Smooth muscle cell (in vitro differentiated cells): ENCODE measurements around the gene HAX1. TPM values are rescaled to one million over a fixed set of nuclear protein-coding genes. Genes with fewer than 3 reads are reported as not detected.
"Not testable (repeated sequence)": the region's sequence is repeated elsewhere in the genome, so short reads cannot be mapped to it uniquely, and the experiment has no call there.

Source experiments
- DNase-seq: peaks from one replicate; lab custom pipeline; 2025; ENCODE audit not compliant: unreplicated experiment; lab: John Stamatoyannopoulos, UW
- H2AFZ ChIP-seq: fragments of 200-600 bp; sonication (generic); 2 replicates; pipeline ENCODE4 v1.6.0; 2016; ENCODE audit warnings: antibody characterized with exemption, low read depth, mild to moderate bottlenecking
- H3F3A ChIP-seq: fragments of 200-600 bp; sonication (generic); 2 replicates; pipeline ENCODE4 v1.6.0; 2017; ENCODE audit warnings: antibody characterized with exemption, low read depth
- H3K27ac ChIP-seq: fragments of 200-600 bp; sonication (generic); 2 replicates; pipeline ENCODE4 v1.5.1; 2016; ENCODE audit warnings: low read depth, mild to moderate bottlenecking
- H3K27me3 ChIP-seq: fragments of 200-600 bp; sonication (generic); 2 replicates; pipeline ENCODE4 v1.6.1; 2016; ENCODE audit warnings: low read depth, mild to moderate bottlenecking
- H3K36me3 ChIP-seq: fragments of 200-600 bp; sonication (generic); 2 replicates; pipeline ENCODE4 v1.5.1; 2016; ENCODE audit warnings: low read depth
- H3K4me1 ChIP-seq: fragments of 200-600 bp; sonication (generic); 2 replicates; pipeline ENCODE4 v1.5.1; 2016; ENCODE audit warnings: low read depth
- H3K4me2 ChIP-seq: fragments of 200-600 bp; sonication (generic); 2 replicates; pipeline ENCODE4 v1.6.0; 2016; ENCODE audit warnings: mild to moderate bottlenecking
- H3K4me3 ChIP-seq: fragments of 200-600 bp; sonication (generic); 2 replicates; pipeline ENCODE4 v1.5.1; 2016; ENCODE audit warnings: mild to moderate bottlenecking
- H3K79me2 ChIP-seq: fragments of 200-600 bp; sonication (generic); 2 replicates; pipeline ENCODE4 v1.6.0; 2016; ENCODE audit warnings: low read depth, mild to moderate bottlenecking
- H3K9ac ChIP-seq: fragments of 200-600 bp; sonication (generic); 2 replicates; pipeline ENCODE4 v1.6.0; 2016; ENCODE audit warnings: low read depth
- H3K9me3 ChIP-seq: fragments of 200-600 bp; sonication (generic); replicated peaks from 2 replicates; pipeline ENCODE4 v1.5.1; 2016; ENCODE audit warnings: low read depth
- H4K20me1 ChIP-seq: fragments of 200-600 bp; sonication (generic); 2 replicates; pipeline ENCODE4 v1.6.0; 2016; ENCODE audit warnings: low read depth
- WGBS: methylation state at CpG from one replicate; pipeline ENCODE4 v1.1.7; 2016; ENCODE audit warnings: low lambda C conversion rate; 5-methylcytosine and 5-hydroxymethylcytosine counted together
- polyA plus RNA-seq: library from polyadenylated mRNA; unstranded; fragments of >200 nt; fragmentation: Nextera tagmentation; extraction: Ambion mirVana; gene quantifications from 2 replicates; pipeline ENCODE4 v1.2.1, GENCODE V29; 2016
- total RNA-seq: library from RNA; depleted of rRNA; stranded (reverse); fragments of >200 nt; gene quantifications from 2 replicates; pipeline ENCODE4 v1.2.3, GENCODE V29; 2014
- TF ChIP-seq, protein P1 (sequence below): fragments of 200-600 bp; sonication (generic); IDR thresholded peaks from 2 replicates; pipeline ENCODE4 v1.5.1; 2017; ENCODE audit warnings: borderline replicate concordance, mild to moderate bottlenecking, antibody characterized with exemption; ENCODE audit not compliant: insufficient read depth, poor library complexity, severe bottlenecking

Gene HAX1
- total and polyA plus RNA-seq, 2 experiments from 2014 or later = 73.7 to 91.6 TPM

DNA sequence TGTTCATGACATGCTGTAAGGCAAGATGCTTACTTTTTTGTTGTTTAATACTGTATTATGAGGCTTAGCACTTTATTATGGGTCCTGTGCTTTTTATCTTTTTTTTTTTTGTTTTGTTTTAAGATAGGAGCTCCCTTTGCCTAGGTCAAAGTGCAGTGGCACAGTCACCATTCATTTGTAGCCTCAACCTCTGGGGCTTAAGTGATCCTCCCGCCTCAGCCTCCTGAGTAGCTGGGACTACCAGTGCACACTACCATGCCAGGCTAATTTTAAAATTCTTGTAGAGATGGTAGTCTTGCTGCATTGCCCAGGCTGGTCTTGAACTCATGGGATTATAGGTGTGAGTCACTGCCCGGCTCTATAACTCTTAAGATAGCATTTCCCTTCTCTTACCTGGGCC lies 47.1 kb upstream of the HAX1 start:
- peak overlapping the region; percentile 99 for H3K27ac ChIP-seq
- H3K4me3 ChIP-seq = no peak overlapping the region
- TF ChIP-seq, protein P1, sequence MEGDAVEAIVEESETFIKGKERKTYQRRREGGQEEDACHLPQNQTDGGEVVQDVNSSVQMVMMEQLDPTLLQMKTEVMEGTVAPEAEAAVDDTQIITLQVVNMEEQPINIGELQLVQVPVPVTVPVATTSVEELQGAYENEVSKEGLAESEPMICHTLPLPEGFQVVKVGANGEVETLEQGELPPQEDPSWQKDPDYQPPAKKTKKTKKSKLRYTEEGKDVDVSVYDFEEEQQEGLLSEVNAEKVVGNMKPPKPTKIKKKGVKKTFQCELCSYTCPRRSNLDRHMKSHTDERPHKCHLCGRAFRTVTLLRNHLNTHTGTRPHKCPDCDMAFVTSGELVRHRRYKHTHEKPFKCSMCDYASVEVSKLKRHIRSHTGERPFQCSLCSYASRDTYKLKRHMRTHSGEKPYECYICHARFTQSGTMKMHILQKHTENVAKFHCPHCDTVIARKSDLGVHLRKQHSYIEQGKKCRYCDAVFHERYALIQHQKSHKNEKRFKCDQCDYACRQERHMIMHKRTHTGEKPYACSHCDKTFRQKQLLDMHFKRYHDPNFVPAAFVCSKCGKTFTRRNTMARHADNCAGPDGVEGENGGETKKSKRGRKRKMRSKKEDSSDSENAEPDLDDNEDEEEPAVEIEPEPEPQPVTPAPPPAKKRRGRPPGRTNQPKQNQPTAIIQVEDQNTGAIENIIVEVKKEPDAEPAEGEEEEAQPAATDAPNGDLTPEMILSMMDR = no peak
- peaks cover 87% of the 10 kb centered on the region for H4K20me1 ChIP-seq
- 94% methylated on average over 2 of the region's 2 CpGs for WGBS
- peaks cover 35% of the 10 kb centered on the region for H3K36me3 ChIP-seq
- H2AFZ ChIP-seq = no peak overlapping the region
- DNase-seq = no peak
- H3K27me3 ChIP-seq = no peaks in the 10 kb centered on the region
- no peak overlapping the region for H3K9ac ChIP-seq
- no peaks in the 10 kb centered on the region for H3F3A ChIP-seq
- no peaks in the 10 kb centered on the region for H3K9me3 ChIP-seq
- no peak overlapping the region for H3K4me2 ChIP-seq
- peaks cover 17% of the 10 kb centered on the region for H3K4me1 ChIP-seq
- H3K79me2 ChIP-seq = peaks cover 93% of the 10 kb centered on the region

DNA sequence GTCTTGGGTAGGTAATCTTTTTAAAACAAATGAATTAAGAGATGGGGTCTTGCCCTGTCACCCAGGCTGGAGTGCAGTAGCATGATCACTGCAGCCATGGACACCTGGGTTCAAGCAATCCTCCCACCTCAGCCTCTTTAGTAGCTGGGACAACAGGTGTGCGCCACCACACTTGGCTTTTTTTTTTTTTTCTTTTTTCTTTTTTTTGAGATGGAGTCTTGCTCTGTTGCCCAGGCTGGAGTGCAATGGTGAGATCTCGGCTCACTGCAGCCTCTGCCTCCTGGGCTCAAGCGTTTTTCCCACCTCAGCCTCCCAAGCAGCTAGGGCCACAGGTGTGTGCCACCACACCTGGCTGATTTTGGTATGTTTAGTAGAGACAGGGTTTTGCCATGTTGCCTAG lies 41.3 kb upstream of the HAX1 start:
- H3K4me2 ChIP-seq, H3K4me1 ChIP-seq, H3K4me3 ChIP-seq, H2AFZ ChIP-seq, H3K27me3 ChIP-seq, H3F3A ChIP-seq, DNase-seq, H3K9ac ChIP-seq, H3K9me3 ChIP-seq, H3K27ac ChIP-seq: not testable (repeated sequence)
- Histone ChIP-seq H3K36me3 (peaks cover 44% of the 10 kb centered on the region), H4K20me1 (peaks cover 97% of the 10 kb centered on the region), H3K79me2 (peaks cover 94% of the 10 kb centered on the region)
- 100% methylated on average over 3 of the region's 3 CpGs for WGBS

DNA sequence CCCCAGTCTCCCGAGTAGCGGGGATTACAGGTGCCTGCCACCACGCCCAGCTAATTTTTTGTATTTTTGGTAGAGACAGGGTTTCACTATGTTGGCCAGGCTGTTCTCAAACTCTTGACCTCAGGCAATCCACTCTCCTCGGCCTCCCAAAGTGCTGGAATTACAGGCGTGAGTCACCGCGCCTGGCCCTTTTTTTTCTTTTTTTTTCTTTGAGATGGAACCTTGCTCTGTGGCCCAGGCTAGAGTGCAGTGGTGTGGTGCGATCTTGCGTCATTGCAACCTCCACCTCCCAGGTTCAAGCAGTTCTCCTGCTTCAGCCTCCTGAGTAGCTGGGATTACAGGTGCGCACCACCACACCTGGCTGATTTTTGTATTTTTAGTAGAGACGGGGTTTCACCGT lies 39.3 kb upstream of the HAX1 start:
- H3K4me1 ChIP-seq, H3K4me2 ChIP-seq, H3K9me3 ChIP-seq, H3K27me3 ChIP-seq, H2AFZ ChIP-seq, H3K4me3 ChIP-seq, H3K9ac ChIP-seq, H3K27ac ChIP-seq, DNase-seq, H3F3A ChIP-seq: not testable (repeated sequence)
- H4K20me1 ChIP-seq = peaks cover 96% of the 10 kb centered on the region
- peaks cover 96% of the 10 kb centered on the region for H3K79me2 ChIP-seq
- WGBS = 90% methylated on average over 12 of the region's 12 CpGs
- peaks cover 42% of the 10 kb centered on the region for H3K36me3 ChIP-seq

DNA sequence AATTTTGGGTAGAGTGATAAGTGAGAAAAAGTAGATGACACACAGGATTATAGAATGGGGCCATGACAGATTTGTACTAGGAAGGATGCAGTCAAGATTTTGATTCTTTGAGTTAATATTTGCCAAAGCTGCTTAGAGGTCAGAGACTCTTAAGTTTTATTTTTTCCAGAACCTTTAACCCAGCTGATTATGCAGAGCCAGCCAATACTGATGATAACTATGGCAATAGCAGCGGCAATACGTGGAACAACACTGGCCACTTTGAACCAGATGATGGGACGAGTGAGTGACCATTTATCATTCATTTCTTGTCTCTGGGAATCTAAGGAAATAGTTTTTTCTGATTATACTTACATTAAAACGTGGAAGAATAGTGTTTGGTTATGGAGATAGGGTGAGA lies 35.6 kb upstream of the HAX1 start:
- Histone ChIP-seq H3K4me2 (no peak overlapping the region), H3K27me3 (no peaks in the 10 kb centered on the region), H3K9ac (no peak overlapping the region), H3K79me2 (peaks cover 86% of the 10 kb centered on the region), H3K4me3 (no peak overlapping the region), H3K4me1 (no peaks in the 10 kb centered on the region), H3K27ac (no peak overlapping the region), H3K9me3 (no peaks in the 10 kb centered on the region), H4K20me1 (peaks cover 93% of the 10 kb centered on the region), H3K36me3 (peaks cover 36% of the 10 kb centered on the region), H2AFZ (no peak overlapping the region), H3F3A (peaks cover 6% of the 10 kb centered on the region)
- WGBS = 97% methylated on average over 4 of the region's 4 CpGs
- DNase-seq = no peak
- TF ChIP-seq, protein P1 = no peak

DNA sequence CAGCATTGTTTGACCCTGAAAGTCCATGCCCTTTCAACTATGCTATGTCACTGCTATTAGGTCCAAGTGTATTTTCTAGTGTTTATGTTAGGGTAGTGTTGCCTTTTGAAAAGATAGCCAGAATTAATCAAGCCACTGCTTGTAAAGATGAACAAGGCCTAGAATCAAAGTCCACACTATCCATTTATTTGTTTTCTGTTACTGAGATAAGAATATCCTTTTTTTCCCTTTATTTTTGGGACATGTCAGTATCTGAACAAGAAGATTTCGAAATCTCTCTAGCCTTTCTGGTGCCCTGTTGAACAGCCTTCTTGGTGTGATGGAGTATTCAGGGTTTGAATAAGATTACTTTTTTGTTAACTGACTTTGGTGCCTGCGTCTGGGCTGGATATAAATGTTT lies 35.0 kb upstream of the HAX1 start:
- Histone ChIP-seq H3K4me1 (no peaks in the 10 kb centered on the region), H3F3A (peaks cover 6% of the 10 kb centered on the region), H2AFZ (no peak overlapping the region), H3K4me2 (no peak overlapping the region), H3K9ac (no peak overlapping the region), H3K36me3 (peaks cover 38% of the 10 kb centered on the region), H4K20me1 (peaks cover 93% of the 10 kb centered on the region), H3K4me3 (no peak overlapping the region), H3K9me3 (no peaks in the 10 kb centered on the region), H3K27me3 (no peaks in the 10 kb centered on the region), H3K27ac (no peak overlapping the region), H3K79me2 (peaks cover 83% of the 10 kb centered on the region)
- TF ChIP-seq, protein P1 = no peak
- 90% methylated on average over 2 of the region's 2 CpGs for WGBS
- DNase-seq = no peak
